ENCODE data around the gene DYNC2H1.

The DYNC2H1 gene

DNA sequence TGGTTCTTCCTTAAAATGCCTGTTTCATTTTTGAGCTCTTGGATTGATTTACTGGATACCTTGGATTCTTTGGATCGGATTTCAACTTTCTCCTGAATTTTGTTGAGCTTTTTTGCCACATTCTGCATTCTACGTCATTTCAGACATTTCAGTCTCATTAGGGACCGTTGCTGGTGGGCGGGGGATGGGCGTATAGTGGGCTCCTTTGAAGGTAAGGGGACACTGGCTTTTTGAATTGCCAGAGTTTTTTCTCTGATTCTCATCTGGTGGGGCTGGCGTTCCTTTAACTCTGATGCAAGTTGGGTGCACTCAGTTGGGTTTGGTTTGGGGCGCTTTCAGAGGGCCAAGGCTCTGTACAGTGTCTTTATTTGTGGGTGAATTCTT, 216.5 kb downstream of the DYNC2H1 start:
- no peaks in the 10 kb centered on the region for H3K79me2 ChIP-seq (ENCODE audit: control insufficient read depth, insufficient read depth, low read length, unreplicated experiment)
- H3K27ac ChIP-seq (ENCODE audit: low read depth, low read length), result no peak overlapping the region
- H3K4me3 ChIP-seq (ENCODE audit: low read depth, low read length), result no peak overlapping the region
- no peak overlapping the region for H2AFZ ChIP-seq (ENCODE audit: low read length, unreplicated experiment)
- peaks cover 4% of the 10 kb centered on the region for H3K4me1 ChIP-seq (ENCODE audit: control insufficient read depth, insufficient read depth, low read length, unreplicated experiment)
- 0 out of 2 replicates have a peak, but pooled peaks cover 7% of the 10 kb centered on the region for H3K36me3 ChIP-seq (ENCODE audit: insufficient read depth, low read length)
- no peaks in the 10 kb centered on the region for H3K27me3 ChIP-seq (ENCODE audit: insufficient read depth, low read length)

DNA sequence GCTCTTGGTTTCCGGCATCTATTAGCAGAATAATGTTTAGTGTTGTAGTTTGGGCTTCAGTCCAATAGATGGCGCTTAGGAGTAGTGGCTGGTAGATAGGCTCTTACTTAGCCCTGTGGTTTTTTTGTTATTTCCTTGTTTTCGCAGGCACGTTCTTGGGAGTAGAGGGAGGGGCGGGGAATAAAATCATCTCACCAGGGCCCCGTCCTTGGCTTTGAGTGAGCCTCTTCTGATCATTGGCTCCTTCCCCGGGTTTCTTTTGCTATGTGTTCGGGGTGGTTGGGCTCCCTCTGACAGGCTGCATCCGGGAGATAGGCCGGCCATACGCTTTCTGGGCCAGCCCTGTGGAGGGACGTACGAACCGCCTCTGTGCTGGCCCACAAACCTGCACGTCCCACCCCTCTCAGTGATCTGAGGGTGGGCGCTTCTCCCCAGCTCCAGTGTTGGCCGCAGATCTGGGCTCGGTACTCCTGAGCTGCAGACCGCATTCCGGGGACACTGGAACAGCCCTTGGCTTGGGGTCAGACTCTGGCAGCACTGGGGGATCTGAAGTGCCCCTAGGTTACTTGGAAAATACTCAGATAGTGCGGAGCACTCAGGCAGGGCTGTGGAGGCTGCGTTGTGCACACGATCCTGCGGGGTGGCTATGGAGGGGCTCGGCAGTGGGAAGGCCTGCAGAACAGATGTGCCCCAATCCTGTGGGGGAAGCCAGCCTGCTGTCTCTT, 217.0 kb downstream of the DYNC2H1 start:
- Histone ChIP-seq H3K4me3 (ENCODE audit: low read depth, low read length) (no peak overlapping the region), H3K79me2 (ENCODE audit: control insufficient read depth, insufficient read depth, low read length, unreplicated experiment) (no peaks in the 10 kb centered on the region), H2AFZ (ENCODE audit: low read length, unreplicated experiment) (no peak overlapping the region), H3K27me3 (ENCODE audit: insufficient read depth, low read length) (no peaks in the 10 kb centered on the region), H3K36me3 (ENCODE audit: insufficient read depth, low read length) (0 out of 2 replicates have a peak, but pooled peaks cover 4% of the 10 kb centered on the region), H3K27ac (ENCODE audit: low read depth, low read length) (no peak overlapping the region), H3K4me1 (ENCODE audit: control insufficient read depth, insufficient read depth, low read length, unreplicated experiment) (peaks cover 4% of the 10 kb centered on the region)

DNA sequence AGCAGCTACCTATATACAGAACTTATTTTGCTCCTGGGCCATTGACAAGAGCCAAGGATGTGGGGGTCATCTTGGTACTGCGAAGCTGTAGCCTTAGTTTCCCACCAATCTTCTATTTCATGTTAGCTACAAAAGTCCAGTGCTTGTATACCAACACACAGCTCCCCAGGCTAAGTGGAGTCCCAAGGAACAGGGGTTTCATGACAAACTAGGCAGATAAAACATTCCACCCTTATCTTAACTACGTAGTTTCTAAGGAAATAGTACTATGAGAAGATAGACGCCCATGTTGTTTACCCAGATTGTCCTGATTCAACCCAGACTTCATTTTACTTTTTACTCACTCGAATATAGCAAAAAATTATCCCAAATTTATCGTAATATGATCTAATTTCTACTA, 218.5 kb downstream of the DYNC2H1 start:
- Histone ChIP-seq H3K79me2 (ENCODE audit: control insufficient read depth, insufficient read depth, low read length, unreplicated experiment) (no peaks in the 10 kb centered on the region), H3K4me1 (ENCODE audit: control insufficient read depth, insufficient read depth, low read length, unreplicated experiment) (peaks cover 4% of the 10 kb centered on the region), H3K27me3 (ENCODE audit: insufficient read depth, low read length) (no peaks in the 10 kb centered on the region), H3K4me3 (ENCODE audit: low read depth, low read length) (no peak overlapping the region), H3K27ac (ENCODE audit: low read depth, low read length) (no peak overlapping the region), H3K36me3 (ENCODE audit: insufficient read depth, low read length) (0 out of 2 replicates have a peak, but pooled peaks cover 4% of the 10 kb centered on the region), H2AFZ (ENCODE audit: low read length, unreplicated experiment) (no peak overlapping the region)

DNA sequence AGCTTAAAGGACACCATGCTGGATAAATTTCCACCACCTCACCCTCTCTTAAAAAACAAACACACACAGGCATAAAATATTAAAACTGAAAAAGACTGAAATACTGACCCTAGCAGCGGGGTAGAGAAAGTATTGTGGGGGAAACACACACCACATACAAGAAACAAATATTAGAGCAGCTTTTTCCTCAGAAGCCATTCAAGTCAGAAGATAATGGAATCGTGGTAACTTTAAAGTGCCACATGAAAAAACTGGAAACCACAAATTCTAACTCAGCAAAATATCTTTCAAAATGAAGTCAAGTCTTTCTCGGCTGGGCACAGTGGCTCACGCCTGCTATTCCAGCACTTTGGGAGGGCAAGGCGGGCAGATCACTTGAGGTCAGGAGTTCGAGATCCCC, 223.2 kb downstream of the DYNC2H1 start:
- Histone ChIP-seq H3K4me3 (ENCODE audit: low read depth, low read length) (no peak overlapping the region), H3K27ac (ENCODE audit: low read depth, low read length) (no peak overlapping the region), H3K36me3 (ENCODE audit: insufficient read depth, low read length) (0 out of 2 replicates have a peak, but pooled peaks cover 4% of the 10 kb centered on the region), H3K79me2 (ENCODE audit: control insufficient read depth, insufficient read depth, low read length, unreplicated experiment) (no peaks in the 10 kb centered on the region), H3K4me1 (ENCODE audit: control insufficient read depth, insufficient read depth, low read length, unreplicated experiment) (no peaks in the 10 kb centered on the region), H3K27me3 (ENCODE audit: insufficient read depth, low read length) (no peaks in the 10 kb centered on the region), H2AFZ (ENCODE audit: low read length, unreplicated experiment) (no peak overlapping the region)

DNA sequence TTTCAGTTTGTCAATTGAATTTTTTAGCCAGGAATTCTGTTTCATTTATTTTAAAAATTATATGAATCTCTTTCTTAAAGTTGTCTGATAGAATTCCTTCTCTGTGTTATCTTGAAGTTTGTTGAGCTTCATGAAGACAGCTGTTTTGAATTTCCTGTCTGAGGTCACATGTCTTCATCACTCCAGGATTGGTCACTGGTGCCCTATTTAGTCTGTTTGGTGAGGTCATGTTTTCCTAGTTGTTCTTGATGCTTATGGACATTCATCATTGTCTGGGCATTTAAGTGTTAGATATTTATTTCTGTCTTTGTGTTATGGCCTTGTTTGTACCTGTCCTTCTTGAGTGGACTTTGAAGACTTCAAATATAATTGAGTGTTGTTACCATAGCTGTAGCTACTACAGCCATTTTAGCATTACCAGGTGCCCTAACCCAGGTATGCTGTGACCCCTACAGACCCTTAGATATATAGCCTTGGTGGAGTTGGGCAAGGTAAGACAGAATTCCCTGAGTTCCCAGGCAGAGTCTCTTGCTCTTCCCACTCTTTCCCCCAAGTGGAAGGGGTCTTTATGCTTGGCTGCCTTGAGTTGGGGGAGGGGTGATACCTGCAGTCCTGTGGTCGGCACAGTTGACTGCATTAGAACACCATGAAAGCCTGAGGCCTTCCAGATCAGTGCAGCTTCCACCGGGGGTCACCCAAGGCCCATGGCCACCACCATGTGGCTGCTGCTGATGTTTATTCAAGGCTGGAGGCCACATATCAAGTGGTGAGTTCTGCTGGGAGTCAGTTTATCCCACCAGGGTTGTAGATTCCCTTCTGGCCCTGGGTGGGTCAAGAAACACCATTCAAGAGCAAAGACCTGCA, 229.6 kb downstream of the DYNC2H1 start:
- Histone ChIP-seq H3K36me3 (ENCODE audit: insufficient read depth, low read length) (peaks cover 8% of the 10 kb centered on the region), H2AFZ (ENCODE audit: low read length, unreplicated experiment) (no peak overlapping the region), H3K79me2 (ENCODE audit: control insufficient read depth, insufficient read depth, low read length, unreplicated experiment) (no peaks in the 10 kb centered on the region), H3K4me3 (ENCODE audit: low read depth, low read length) (no peak overlapping the region), H3K27ac (ENCODE audit: low read depth, low read length) (no peak overlapping the region), H3K27me3 (ENCODE audit: insufficient read depth, low read length) (no peaks in the 10 kb centered on the region), H3K4me1 (ENCODE audit: control insufficient read depth, insufficient read depth, low read length, unreplicated experiment) (no peaks in the 10 kb centered on the region)

DNA sequence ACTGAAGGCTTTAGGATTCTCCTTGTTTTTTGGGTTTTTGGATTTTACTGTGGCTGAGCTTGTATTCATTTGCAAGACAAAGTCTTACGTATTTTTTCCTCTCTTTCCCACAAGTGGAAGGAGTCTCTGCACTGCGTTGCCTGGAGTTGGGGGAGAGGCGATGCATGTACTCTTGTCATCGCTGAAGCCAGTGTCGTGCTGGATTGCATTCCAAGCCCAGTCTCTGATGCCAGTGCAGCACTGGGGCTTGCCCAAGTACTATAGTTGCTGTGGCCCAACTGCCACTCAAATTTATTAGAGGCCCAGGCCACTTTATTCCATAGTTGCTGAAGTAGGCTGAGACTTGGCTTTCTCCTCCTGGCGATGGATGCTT, 230.2 kb downstream of the DYNC2H1 start:
- Histone ChIP-seq H3K27me3 (ENCODE audit: insufficient read depth, low read length) (no peaks in the 10 kb centered on the region), H2AFZ (ENCODE audit: low read length, unreplicated experiment) (no peak overlapping the region), H3K4me1 (ENCODE audit: control insufficient read depth, insufficient read depth, low read length, unreplicated experiment) (no peaks in the 10 kb centered on the region), H3K79me2 (ENCODE audit: control insufficient read depth, insufficient read depth, low read length, unreplicated experiment) (no peaks in the 10 kb centered on the region), H3K27ac (ENCODE audit: low read depth, low read length) (no peak overlapping the region), H3K4me3 (ENCODE audit: low read depth, low read length) (no peak overlapping the region), H3K36me3 (ENCODE audit: insufficient read depth, low read length) (peaks cover 8% of the 10 kb centered on the region)

DNA sequence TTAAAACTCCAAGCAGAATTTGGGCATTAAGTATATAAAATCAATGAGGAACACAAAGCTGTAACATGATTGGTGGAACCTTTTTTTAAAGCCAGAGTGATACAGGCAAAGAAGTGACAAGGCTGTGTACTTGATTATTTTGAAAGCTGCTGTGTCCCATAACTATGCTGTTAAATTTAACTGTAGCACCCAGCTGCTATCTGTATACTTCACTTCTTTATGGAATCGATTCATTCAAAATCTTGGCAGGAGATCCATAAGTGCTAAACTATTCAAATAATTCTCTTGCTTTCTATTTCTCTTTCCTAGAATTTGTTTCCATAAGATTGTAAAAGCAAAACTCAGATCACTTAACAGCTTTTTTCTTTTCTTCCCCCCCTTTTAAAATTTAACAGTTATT, 231.7 kb downstream of the DYNC2H1 start:
- Histone ChIP-seq H3K4me3 (ENCODE audit: low read depth, low read length) (no peak overlapping the region), H2AFZ (ENCODE audit: low read length, unreplicated experiment) (no peak overlapping the region), H3K27me3 (ENCODE audit: insufficient read depth, low read length) (no peaks in the 10 kb centered on the region), H3K79me2 (ENCODE audit: control insufficient read depth, insufficient read depth, low read length, unreplicated experiment) (no peaks in the 10 kb centered on the region), H3K4me1 (ENCODE audit: control insufficient read depth, insufficient read depth, low read length, unreplicated experiment) (no peaks in the 10 kb centered on the region), H3K36me3 (ENCODE audit: insufficient read depth, low read length) (peaks cover 8% of the 10 kb centered on the region), H3K27ac (ENCODE audit: low read depth, low read length) (no peak overlapping the region)

DNA sequence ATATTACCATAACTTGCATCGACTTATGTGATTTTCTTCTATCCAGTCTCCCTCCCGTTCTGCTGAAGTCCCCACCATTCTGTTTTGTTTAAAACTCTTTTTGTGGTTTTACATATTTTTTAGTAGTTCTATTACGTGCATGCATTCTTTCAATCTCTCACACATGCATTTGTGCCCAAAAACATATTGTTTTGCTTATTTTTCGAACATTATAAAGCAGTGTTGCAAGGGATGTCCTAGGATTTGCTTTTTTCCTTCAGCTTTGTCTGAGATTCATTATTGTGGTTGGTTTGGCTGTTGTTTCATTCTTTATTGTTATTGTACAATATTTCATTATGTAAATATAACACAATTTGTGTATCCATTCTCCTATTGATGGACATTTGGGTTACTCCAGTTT, 235.7 kb downstream of the DYNC2H1 start:
- no peak overlapping the region for H3K27ac ChIP-seq (ENCODE audit: low read depth, low read length)
- no peak overlapping the region for H2AFZ ChIP-seq (ENCODE audit: low read length, unreplicated experiment)
- H3K79me2 ChIP-seq (ENCODE audit: control insufficient read depth, insufficient read depth, low read length, unreplicated experiment), result no peaks in the 10 kb centered on the region
- H3K4me1 ChIP-seq (ENCODE audit: control insufficient read depth, insufficient read depth, low read length, unreplicated experiment), result no peaks in the 10 kb centered on the region
- H3K36me3 ChIP-seq (ENCODE audit: insufficient read depth, low read length), result peaks cover 3% of the 10 kb centered on the region; the same call in 1 of the 2 replicates
- no peaks in the 10 kb centered on the region for H3K27me3 ChIP-seq (ENCODE audit: insufficient read depth, low read length)
- H3K4me3 ChIP-seq (ENCODE audit: low read depth, low read length), result no peak overlapping the region

DNA sequence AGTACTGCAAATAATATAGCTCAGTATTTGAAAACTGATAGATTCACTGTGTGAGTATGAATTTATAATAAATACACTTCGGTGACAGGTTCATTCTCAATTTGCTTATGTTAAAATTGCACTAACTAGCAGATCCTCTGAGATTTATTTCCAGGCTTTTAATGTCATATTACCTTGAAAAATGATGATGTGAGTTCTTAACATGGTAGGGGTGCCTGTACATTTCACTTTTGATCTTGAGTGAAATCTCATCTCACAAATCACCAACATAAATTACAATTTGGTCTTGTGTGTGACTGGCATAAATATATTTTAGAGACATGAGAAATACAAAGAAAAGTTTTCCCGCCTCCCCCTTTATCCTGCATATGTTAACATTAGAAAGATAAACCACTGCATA, 240.4 kb downstream of the DYNC2H1 start:
- Histone ChIP-seq H3K36me3 (ENCODE audit: insufficient read depth, low read length) (no peaks in the 10 kb centered on the region), H3K79me2 (ENCODE audit: control insufficient read depth, insufficient read depth, low read length, unreplicated experiment) (no peaks in the 10 kb centered on the region), H2AFZ (ENCODE audit: low read length, unreplicated experiment) (no peak overlapping the region), H3K27ac (ENCODE audit: low read depth, low read length) (no peak overlapping the region), H3K4me3 (ENCODE audit: low read depth, low read length) (no peak overlapping the region), H3K4me1 (ENCODE audit: control insufficient read depth, insufficient read depth, low read length, unreplicated experiment) (no peaks in the 10 kb centered on the region), H3K27me3 (ENCODE audit: insufficient read depth, low read length) (no peaks in the 10 kb centered on the region)

DNA sequence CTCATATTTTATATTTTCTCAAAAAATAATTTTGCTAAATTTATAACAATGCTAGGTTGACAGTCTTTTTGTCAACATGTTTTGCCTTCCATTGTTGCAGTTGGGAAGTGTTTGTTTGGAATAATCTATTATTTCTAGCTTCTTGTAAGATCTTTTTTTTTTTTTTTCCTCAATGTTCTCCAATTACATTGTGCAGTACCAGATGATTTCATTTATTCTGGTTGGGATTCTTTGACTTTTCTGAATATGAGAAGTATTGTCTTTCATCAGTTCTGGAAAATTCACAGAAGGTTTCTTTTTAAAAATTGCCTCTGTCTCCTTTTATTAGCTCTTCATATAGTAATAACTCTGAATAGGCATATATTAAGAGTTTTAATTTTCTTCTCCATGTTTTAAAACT, 245.4 kb downstream of the DYNC2H1 start:
- Histone ChIP-seq H3K36me3 (ENCODE audit: insufficient read depth, low read length) (no peaks in the 10 kb centered on the region), H3K79me2 (ENCODE audit: control insufficient read depth, insufficient read depth, low read length, unreplicated experiment) (no peaks in the 10 kb centered on the region), H3K27me3 (ENCODE audit: insufficient read depth, low read length) (no peaks in the 10 kb centered on the region), H3K4me1 (ENCODE audit: control insufficient read depth, insufficient read depth, low read length, unreplicated experiment) (no peaks in the 10 kb centered on the region), H3K4me3 (ENCODE audit: low read depth, low read length) (no peak overlapping the region), H2AFZ (ENCODE audit: low read length, unreplicated experiment) (no peak overlapping the region), H3K27ac (ENCODE audit: low read depth, low read length) (no peak overlapping the region)

DNA sequence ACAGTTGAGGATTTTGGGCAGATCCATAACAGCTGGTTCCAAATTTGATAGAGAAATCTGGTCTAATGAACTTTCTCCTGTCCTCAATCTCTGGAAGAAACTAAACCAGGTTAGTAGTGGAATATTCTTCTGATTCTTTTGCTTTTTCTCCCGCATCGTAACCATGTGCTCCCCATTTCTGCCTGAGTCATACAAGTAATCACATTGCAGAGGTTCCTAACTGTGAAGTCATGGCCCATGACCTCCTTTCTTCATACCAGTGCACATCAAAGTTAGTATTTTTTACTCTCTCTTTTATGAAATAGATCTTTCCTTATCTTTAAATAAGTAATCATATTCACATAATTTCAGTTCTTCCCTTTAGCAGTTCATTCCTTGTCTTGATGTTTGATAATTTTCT, 249.0 kb downstream of the DYNC2H1 start:
- Histone ChIP-seq H3K79me2 (ENCODE audit: control insufficient read depth, insufficient read depth, low read length, unreplicated experiment) (no peaks in the 10 kb centered on the region), H2AFZ (ENCODE audit: low read length, unreplicated experiment) (no peak overlapping the region), H3K27me3 (ENCODE audit: insufficient read depth, low read length) (no peaks in the 10 kb centered on the region), H3K4me1 (ENCODE audit: control insufficient read depth, insufficient read depth, low read length, unreplicated experiment) (no peaks in the 10 kb centered on the region), H3K27ac (ENCODE audit: low read depth, low read length) (no peak overlapping the region), H3K36me3 (ENCODE audit: insufficient read depth, low read length) (no peaks in the 10 kb centered on the region), H3K4me3 (ENCODE audit: low read depth, low read length) (no peak overlapping the region)
